Stimulated activated CD4-positive, alpha-beta T cell treated with anti-CD3 and anti-CD28 coated beads, Interleukin-2, amount 100 ng/mL, for 48 hours (primary cell): ENCODE data around the gene ENO2.
A peak's percentile ranks its signal among the peaks of the same experiment; 100 is the strongest.

Experiments used
- DNase-seq, 2 donors: peaks; one replicate each; pipeline ENCODE4 v3.0.0-alpha.2; 2020

Gene ENO2

GRCh38 chr12:6962285-6963015 is 48.1 kb downstream of the ENO2 start:
- DNase-seq, result no peak

DNA sequence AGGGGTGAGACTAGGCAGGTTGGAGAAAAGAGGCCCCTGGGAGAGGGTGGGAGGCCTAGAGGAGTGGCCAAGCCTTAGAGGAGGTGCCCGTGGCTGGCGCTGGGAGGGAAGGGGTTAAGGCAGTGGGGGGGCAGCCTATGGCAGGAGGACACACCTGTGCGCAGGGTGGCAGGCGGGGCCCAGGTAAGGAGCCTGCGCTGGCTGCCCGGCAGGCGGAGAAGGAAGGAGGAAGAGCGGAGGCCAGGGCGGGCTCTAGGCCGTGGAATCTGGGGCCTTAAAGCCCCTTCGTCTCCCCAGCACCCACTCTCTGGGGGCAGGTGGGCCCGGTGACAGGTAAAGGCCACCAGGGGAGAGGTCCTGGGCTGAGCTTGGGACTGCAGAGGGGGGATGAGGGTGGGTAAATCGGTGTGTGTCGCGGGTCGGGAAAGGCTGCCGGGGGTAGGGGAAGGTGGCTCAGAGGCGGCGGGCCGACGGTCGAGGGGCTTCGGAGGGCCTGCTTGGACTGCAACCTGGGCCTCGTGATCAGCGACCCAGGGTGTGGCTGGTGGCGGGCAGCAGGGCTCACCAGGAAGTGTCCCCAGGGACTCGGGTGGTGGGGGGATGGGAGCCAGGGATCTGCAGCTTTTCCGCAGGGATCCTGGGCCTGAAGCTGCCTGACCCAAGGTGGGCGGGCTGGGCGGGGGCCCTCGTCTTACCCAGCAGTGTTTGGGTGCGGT is 48.8 kb downstream of the ENO2 start:
- no peak for DNase-seq

DNA sequence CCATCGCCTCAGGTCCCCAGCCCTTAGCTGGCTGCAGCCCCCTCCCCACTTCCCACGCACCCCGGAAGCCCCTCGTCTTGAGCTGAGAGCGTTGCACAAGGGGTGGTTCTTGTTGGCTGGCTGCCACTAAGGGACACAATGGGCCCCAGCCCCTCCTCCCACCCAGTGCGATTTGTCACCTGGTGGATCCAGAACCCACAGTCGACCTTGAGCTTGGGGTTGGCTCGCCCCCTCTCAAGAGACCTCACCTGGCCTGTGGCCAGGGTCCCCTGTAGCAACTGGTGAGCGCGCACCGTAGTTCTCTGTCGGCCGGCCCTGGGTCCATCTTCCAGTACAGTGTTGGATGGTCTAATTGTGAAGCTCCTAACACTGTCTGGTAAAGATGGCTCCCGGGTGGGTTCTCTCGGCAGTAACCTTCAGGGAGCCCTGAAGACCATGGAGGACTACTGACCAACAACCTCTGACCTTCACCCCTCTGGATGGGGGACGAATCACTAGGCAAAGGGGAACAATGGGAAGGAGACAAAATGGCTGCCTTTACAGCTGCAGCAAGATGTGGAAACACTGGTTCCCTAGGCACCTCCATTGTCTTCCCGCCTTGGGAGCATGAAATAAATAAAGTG is 49.5 kb downstream of the ENO2 start:
- DNase-seq, result no peak

DNA sequence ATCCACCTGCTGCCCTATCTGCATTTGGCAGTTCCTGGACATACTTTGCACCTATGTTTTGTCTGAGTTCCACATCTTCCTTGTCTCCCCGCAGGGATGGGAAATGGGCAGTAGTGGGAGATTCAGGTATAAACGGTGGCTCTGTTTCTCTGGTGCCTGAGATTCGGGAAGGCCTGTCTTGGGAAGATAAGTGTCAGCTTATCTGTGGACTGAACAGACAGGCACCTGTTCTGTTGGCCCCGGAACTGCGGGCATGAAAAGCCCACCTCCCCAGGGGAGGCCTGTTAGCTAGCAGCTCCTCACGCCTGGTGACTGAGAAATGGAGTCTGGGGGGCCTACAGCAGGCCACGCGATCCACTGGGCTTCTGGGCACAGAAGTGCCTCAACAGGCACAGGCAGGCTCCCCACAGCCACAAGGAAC is 50.2 kb downstream of the ENO2 start:
- no peak for DNase-seq

- peak; percentile 87 to 92 for DNase-seq
These were observed 50.8 kb downstream of the ENO2 start for GRCh38 chr12:6965026-6965661.

DNA sequence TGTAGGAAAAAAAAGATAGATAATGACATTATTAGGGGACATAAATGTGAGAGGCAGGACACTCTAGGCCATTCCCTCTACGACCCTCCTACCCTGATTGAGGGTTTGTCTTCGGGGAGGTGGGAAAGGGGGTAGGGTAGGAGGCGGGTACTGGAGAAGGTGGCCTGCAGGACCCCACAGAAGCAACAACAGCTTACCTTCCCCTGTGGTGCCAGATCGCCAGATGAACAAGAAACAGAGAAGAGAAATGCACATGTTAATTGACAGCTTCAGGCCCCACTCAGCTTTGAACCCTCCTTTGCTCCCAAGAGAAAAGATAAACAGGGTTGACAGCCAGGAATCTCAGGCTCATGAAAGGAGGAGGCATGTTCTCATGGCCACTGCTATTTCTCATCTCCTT is 51.3 kb downstream of the ENO2 start:
- no peak for DNase-seq

GRCh38 chr12:6966351-6966750 is 52.0 kb downstream of the ENO2 start:
- no peak for DNase-seq

DNA sequence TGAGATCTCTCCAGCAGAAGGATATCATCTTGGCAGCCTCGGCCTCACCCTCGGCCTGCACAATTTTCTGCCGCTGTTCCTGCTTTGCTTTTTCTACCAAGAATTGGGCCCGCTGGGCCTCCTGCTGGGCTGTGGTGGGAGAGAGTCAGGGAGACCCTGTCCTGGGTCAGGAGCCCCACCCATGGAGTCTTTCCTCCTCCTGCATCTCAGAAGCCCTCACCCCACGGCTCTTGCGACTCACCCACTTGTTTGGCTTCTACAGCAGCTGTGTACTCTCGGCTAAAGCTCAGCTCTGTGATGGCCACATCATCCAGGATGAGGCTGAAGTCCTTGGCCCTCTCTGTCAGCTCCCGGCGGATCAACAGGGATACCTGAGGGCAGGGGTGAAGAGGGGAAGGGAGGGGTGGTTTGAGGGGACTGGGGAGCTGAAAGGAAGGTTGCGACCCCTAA is 53.3 kb downstream of the ENO2 start:
- no peak for DNase-seq

GRCh38 chr12:6968426-6968825 is 54.0 kb downstream of the ENO2 start:
- no peak for DNase-seq

DNA sequence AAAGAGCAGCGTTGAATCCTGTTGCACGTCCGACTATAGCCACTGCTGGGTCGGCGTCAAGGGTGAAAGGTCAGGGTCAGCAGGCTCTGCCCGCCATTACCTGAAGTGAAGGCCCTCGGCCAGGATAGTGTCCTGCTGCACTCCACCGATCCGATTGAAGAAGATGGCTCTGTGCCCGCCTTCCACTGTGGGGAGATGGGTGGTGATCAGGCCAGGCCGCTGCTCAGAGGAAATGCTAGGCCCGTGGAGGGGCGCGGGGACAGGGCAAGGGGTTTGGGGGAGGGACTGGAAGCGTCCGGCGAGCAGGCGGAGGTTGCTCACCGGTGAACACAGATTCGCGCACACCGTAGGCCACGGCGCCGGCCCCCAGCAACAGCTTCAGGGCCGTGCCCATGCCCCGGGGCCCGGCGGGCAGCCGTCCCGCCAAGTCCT is 55.7 kb downstream of the ENO2 start:
- no peak for DNase-seq
